Nephron (organoid): ENCODE measurements around the gene SETD3.

ENCODE experiments used
- H3K27ac Mint-ChIP-seq, 3 experiments: 2 replicates each; pipeline ENCODE4 v1.8.0; 2020; ENCODE audit warnings: mixed read lengths in 3 of 3, mild to moderate bottlenecking in 2 of 3, moderate library complexity in 1 of 3
- H3K27me3 Mint-ChIP-seq: 2 replicates; pipeline ENCODE4 v1.8.0; 2021; ENCODE audit warnings: low read depth, mild to moderate bottlenecking, moderate library complexity, mixed read lengths
- H3K36me3 Mint-ChIP-seq: 2 replicates; pipeline ENCODE4 v1.8.0; 2020; ENCODE audit warnings: low read depth, mixed read lengths
- H3K4me1 Mint-ChIP-seq: 2 replicates; pipeline ENCODE4 v1.8.0; 2020; ENCODE audit warnings: mixed read lengths
- H3K4me3 Mint-ChIP-seq, 3 experiments: 2 replicates each; pipeline ENCODE4 v1.8.0; 2020; ENCODE audit warnings: mild to moderate bottlenecking in 3 of 3, mixed read lengths in 3 of 3, moderate library complexity in 2 of 3
- H3K9me3 Mint-ChIP-seq: 2 replicates; pipeline ENCODE4 v1.8.0; 2020; ENCODE audit warnings: mixed read lengths
- CTCF ChIP-seq, 3 experiments: fragments of 200-600 bp; sonication (generic); IDR thresholded peaks; one replicate each; pipeline ENCODE4 v1.5.0; 2021; ENCODE audit warnings: antibody characterized with exemption in 3 of 3; ENCODE audit not compliant: unreplicated experiment in 3 of 3

Gene SETD3

DNA sequence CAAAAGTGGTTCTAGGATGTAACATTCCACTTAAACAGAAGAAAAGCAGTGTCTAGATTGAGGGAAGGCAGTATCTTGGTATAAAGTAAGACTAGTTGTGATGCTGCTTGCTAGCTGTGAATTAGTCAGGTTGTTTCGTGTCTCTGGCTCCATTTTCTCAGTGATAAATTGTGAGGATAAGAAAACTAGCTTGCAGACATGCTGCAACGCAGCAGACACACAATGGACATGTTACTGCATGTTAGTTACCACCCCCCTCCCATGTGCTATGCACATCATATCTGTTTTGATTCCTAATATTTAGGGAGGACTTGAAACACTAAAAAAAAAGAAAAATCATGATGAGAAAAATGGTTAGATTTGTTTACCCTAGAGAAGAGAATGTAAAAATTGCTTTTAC is 3.4 kb upstream of the SETD3 start:
- peak overlapping the region; percentile 14 to 33 (median 21) for H3K4me3 Mint-ChIP-seq

DNA sequence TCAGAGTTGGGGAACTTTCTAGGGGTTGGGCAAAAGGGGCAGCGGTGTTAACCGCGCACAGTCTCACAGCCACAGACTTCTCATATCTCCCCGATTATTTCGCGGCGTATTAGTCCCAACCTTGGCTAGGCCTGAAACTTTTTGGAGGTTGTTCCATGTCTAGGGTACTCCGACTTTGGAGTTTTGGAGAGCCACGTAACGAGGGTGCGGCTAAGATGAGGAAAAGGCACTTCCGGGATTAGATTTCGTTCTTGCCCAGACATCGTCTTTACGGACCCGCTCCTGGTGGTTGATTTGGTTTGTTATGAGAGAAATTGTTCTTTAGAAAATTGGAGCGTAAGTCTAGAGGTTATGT is 1.1 kb upstream of the SETD3 start:
- H3K4me3 Mint-ChIP-seq: peak overlapping the region; percentile 99 to 100 (median 100)
- H3K27ac Mint-ChIP-seq: peak overlapping the region; percentile 89 to 96 (median 96)
- no peak for TF ChIP-seq CTCF (IDR thresholded peaks at IDR 0.05; ENCODE audit: unreplicated experiment in 3 of 3)
- H3K4me1 Mint-ChIP-seq: peaks cover 56% of the 10 kb centered on the region
- no peaks in the 10 kb centered on the region for H3K27me3 Mint-ChIP-seq
- H3K9me3 Mint-ChIP-seq: no peaks in the 10 kb centered on the region
- no peaks in the 10 kb centered on the region for H3K36me3 Mint-ChIP-seq

More for the DNA sequence above, 3.4 kb upstream of the SETD3 start:
- Mint-ChIP-seq H3K9me3 (no peaks in the 10 kb centered on the region), H3K36me3 (no peaks in the 10 kb centered on the region), H3K27me3 (no peaks in the 10 kb centered on the region), H3K4me1 (peaks cover 40% of the 10 kb centered on the region), H3K27ac (no peak overlapping the region)
- TF ChIP-seq CTCF (IDR thresholded peaks at IDR 0.05; ENCODE audit: unreplicated experiment in 3 of 3): no peak

GRCh38 chr14:99480917-99481744 is 472 bp upstream of the SETD3 start, which contains the start of gene CCNK:
CCNK (plus strand) TSS chr14:99481409; CDS start chr14:99492678, 11,269 bp downstream.
- peak within 1 kb of the TSS; percentile 99 to 100 (median 100) for H3K4me3 Mint-ChIP-seq
- no peak for TF ChIP-seq CTCF (IDR thresholded peaks at IDR 0.05; ENCODE audit: unreplicated experiment in 3 of 3)
- H3K36me3 Mint-ChIP-seq: no peaks in the 10 kb centered on the region
- H3K9me3 Mint-ChIP-seq: no peaks in the 10 kb centered on the region
- peak within 1 kb of the TSS; percentile 89 to 96 (median 96) for H3K27ac Mint-ChIP-seq
- no peaks in the 10 kb centered on the region for H3K27me3 Mint-ChIP-seq
- H3K4me1 Mint-ChIP-seq: peaks cover 51% of the 10 kb centered on the region

DNA sequence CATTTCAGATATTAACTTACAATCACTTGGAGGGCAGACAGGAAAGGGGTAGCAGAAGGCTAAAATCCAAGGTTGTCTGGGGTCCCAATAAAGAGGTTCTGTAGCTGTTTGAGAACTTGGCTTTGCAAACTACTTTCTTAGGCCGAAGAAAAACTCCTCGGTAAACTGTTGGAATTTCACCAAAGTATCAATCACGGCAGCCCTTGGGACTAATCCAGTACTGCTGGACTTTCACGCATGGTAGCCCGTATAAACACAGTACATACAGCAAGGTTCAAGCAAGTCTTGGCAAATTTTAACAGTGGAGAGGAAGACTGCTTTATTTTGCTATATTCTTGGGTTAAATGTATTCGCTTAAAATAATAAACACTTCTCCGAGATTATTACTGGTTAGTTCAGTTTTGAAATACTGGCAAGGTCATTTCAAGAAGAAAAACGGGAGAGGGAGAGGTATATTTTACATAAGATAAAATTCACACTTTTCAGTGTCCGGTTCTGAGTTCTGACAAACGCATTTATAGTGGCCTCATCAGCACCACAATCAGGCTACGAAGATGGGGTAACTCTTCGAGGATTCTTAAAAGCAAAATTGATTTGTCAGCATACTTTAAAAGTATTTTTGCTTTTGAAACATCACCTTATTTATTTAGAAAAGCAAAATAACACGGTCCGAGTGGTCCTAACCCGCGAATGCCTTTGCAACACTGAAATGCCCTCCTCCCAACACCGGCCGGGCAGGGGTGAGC is 1.3 kb downstream of the SETD3 start:
- no peaks in the 10 kb centered on the region for H3K36me3 Mint-ChIP-seq
- peaks cover 60% of the 10 kb centered on the region for H3K4me1 Mint-ChIP-seq
- peak overlapping the region; percentile 18 to 85 (median 83) for H3K27ac Mint-ChIP-seq
- H3K9me3 Mint-ChIP-seq: no peaks in the 10 kb centered on the region
- TF ChIP-seq CTCF (IDR thresholded peaks at IDR 0.05; ENCODE audit: unreplicated experiment in 3 of 3): no peak
- peak overlapping the region; percentile 94 to 98 (median 95) for H3K4me3 Mint-ChIP-seq
- no peaks in the 10 kb centered on the region for H3K27me3 Mint-ChIP-seq

- peak overlapping the region; percentile 94 to 98 (median 95) for H3K4me3 Mint-ChIP-seq
- H3K27me3 Mint-ChIP-seq: no peaks in the 10 kb centered on the region
- peaks cover 59% of the 10 kb centered on the region for H3K4me1 Mint-ChIP-seq
- H3K9me3 Mint-ChIP-seq: no peaks in the 10 kb centered on the region
- no peaks in the 10 kb centered on the region for H3K36me3 Mint-ChIP-seq
- H3K27ac Mint-ChIP-seq: peak overlapping the region in 2 of 3 experiments; percentile 59 to 83
- TF ChIP-seq CTCF (IDR thresholded peaks at IDR 0.05; ENCODE audit: unreplicated experiment in 3 of 3): no peak
These were observed 2.5 kb downstream of the SETD3 start for GRCh38 chr14:99478128-99478527.
